ENCODE measurements around the gene PEF1. TPM values are rescaled to one million over a fixed set of nuclear protein-coding genes. Genes with fewer than 3 reads are reported as not detected.

PEF1 gene
- total RNA-seq, 1 experiment from 2014 or later, result 40.3 TPM

DNA sequence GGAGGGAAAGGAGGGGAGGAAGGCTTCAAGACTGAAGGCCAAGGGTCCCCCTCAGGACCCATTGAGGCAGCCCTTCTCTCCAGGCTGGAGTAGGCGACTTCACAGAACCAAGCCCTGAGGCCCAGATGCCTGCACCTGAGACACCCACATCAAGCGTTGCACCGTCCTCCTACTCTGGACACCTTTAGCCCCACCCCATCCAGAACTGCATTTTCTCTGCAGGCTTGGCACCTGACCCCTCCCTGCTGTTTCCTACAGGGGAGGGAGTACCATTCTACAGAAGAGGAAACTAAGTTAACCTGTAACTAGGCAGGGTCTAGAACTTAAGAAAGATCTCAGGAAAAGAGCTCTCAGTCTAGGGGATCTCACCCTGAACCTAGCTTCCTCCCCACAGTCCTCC lies 12.0 kb downstream of the PEF1 start:
- H2AK5ac ChIP-seq (ENCODE audit: insufficient read length, low read length), result no peak overlapping the region
- H2BK20ac ChIP-seq (ENCODE audit: low read depth, low read length, poor library complexity, severe bottlenecking), result no peak overlapping the region
- Mint-ChIP-seq H3K36me3 (ENCODE audit: insufficient read depth in 1 of 3, low read depth in 3 of 3) (peaks cover 5 to 30% (median 24%) of the 10 kb centered on the region in 3 experiments; a peak in 6 of 7 replicates), H3K27me3 (ENCODE audit: low read depth) (no peaks in the 10 kb centered on the region), H3K4me1 (no peaks in the 10 kb centered on the region), H3K4me3 (no peak overlapping the region; a peak in 1 of 5 replicates), H3K27ac (no peak overlapping the region), H3K9me3 (no peaks in the 10 kb centered on the region)
- WGBS (ENCODE audit: extremely low coverage, insufficient read length, low lambda C conversion rate), result no CpG with 5 or more reads among the region's 3 CpGs
- no peaks in the 10 kb centered on the region for H3K79me2 ChIP-seq (ENCODE audit: insufficient read depth, low read length)
- no peak overlapping the region for H2BK15ac ChIP-seq (ENCODE audit: low read depth, low read length)
- no peaks in the 10 kb centered on the region for H3K27me3 ChIP-seq (ENCODE audit: insufficient read depth, low read length)
- H3K9ac ChIP-seq (ENCODE audit: extremely low read depth, insufficient read length, low read length), result no peak overlapping the region
- TF ChIP-seq CTCF (conservative IDR thresholded peaks at IDR 0.05), result no peak
- H3K4me1 ChIP-seq (ENCODE audit: insufficient read depth, low read length), result no peaks in the 10 kb centered on the region
- H4K8ac ChIP-seq (replicated peaks; ENCODE audit: insufficient read length, low read depth, low read length), result no peak overlapping the region
- no peak overlapping the region for H3K4me2 ChIP-seq (ENCODE audit: insufficient read depth, insufficient read length, low read length)
- no peak overlapping the region for H3K14ac ChIP-seq (ENCODE audit: insufficient read depth, low read length)
- no peaks in the 10 kb centered on the region for H4K20me1 ChIP-seq (ENCODE audit: control insufficient read depth, insufficient read depth, insufficient read length)
- no peak overlapping the region for H2BK5ac ChIP-seq (ENCODE audit: insufficient read length, low read length)
- H3K56ac ChIP-seq (ENCODE audit: insufficient read length, low read depth, low read length), result no peak overlapping the region
- H2AFZ ChIP-seq (ENCODE audit: low read length), result no peak overlapping the region
- no peak overlapping the region for H3K23ac ChIP-seq (ENCODE audit: insufficient read length, low read depth, low read length)
- no peak for DNase-seq
- H3K9me3 ChIP-seq (ENCODE audit: control insufficient read depth, low read depth, low read length), result no peaks in the 10 kb centered on the region
- H3K18ac ChIP-seq (ENCODE audit: insufficient read length, low read depth, low read length), result no peak overlapping the region
- H3T11ph ChIP-seq (ENCODE audit: low read length), result no peak overlapping the region
- H3K23me2 ChIP-seq (ENCODE audit: insufficient read length, low read depth, low read length, poor library complexity, severe bottlenecking), result no peaks in the 10 kb centered on the region
- H3K4ac ChIP-seq (ENCODE audit: low read depth, low read length), result no peak overlapping the region
- no peak overlapping the region for H3K27ac ChIP-seq (ENCODE audit: insufficient read length, low read depth, low read length)
- no peak overlapping the region for H4K91ac ChIP-seq (ENCODE audit: insufficient read length, low read depth, low read length)
- H3K79me1 ChIP-seq (ENCODE audit: insufficient read depth, low read depth, low read length, poor library complexity, severe bottlenecking), result no peaks in the 10 kb centered on the region
- H4K5ac ChIP-seq (ENCODE audit: insufficient read length, low read depth, low read length), result no peak overlapping the region
- no peak overlapping the region for H2BK120ac ChIP-seq (ENCODE audit: low read depth, low read length, poor library complexity, severe bottlenecking)
- no peak overlapping the region for H2BK12ac ChIP-seq (ENCODE audit: insufficient read length, low read depth, low read length)
